HEK293 (cell line): Measurements from ENCODE around the gene DOCK9.

Experiments
- CTCF ChIA-PET: fragments of 350-600 bp; formaldehyde crosslinking; extraction: SDS; loops from one replicate; lab custom pipeline; 2021; ENCODE audit warnings: antibody characterized with exemption; lab: Yijun Ruan, JAX
- POLR2A ChIA-PET: fragments of 300-600 bp; formaldehyde crosslinking; extraction: SDS; loops from one replicate; lab custom pipeline; 2020; ENCODE audit warnings: antibody characterized with exemption, inconsistent platforms; lab: Yijun Ruan, JAX
- H3K27ac ChIP-seq: fragments of 200-500 bp; sonication (Bioruptor generic); 2 replicates; pipeline ENCODE4 v1.5.1; 2014; ENCODE audit warnings: low read depth, low read length, control low read depth, inconsistent platforms; ENCODE audit errors: extremely low read depth
- H3K36me3 ChIP-seq, 2 experiments: fragments of 200-500 bp in 1 of 2; sonication (Bioruptor generic) in 1 of 2; 1 replicate in 1 of 2; 2 replicates in 1 of 2; pipeline ENCODE4 v1.5.1; 2014 to 2017; ENCODE audit warnings: inconsistent platforms in 2 of 2, low read length in 2 of 2; ENCODE audit not compliant: control insufficient read depth in 2 of 2, insufficient read depth in 1 of 2
- H3K4me1 ChIP-seq: fragments of 200-500 bp; sonication (Bioruptor generic); 2 replicates; pipeline ENCODE4 v1.5.1; 2014; ENCODE audit warnings: mild to moderate bottlenecking, low read length, inconsistent platforms; ENCODE audit not compliant: control insufficient read depth, insufficient read depth
- H3K4me3 ChIP-seq: 2 replicates; pipeline ENCODE4 v1.5.1; 2011; ENCODE audit warnings: low read depth, mild to moderate bottlenecking, control low read depth, low read length, moderate library complexity
- H3K9me3 ChIP-seq: fragments of 200-500 bp; sonication (Bioruptor generic); 2 replicates; pipeline ENCODE4 v1.5.1; 2014; ENCODE audit warnings: low read depth, low read length, inconsistent platforms; ENCODE audit not compliant: control insufficient read depth, insufficient read depth
- GLIS1 ChIP-seq: fragments of 450-650 bp; formaldehyde crosslinking; IDR thresholded peaks from 2 replicates; pipeline ENCODE4 v1.5.1; 2016; ENCODE audit warnings: missing biosample characterization, missing genetic modification characterization
- KLF9 ChIP-seq: fragments of 450-650 bp; formaldehyde crosslinking; IDR thresholded peaks from 2 replicates; pipeline ENCODE4 v1.5.1; 2016; ENCODE audit warnings: missing biosample characterization, missing genetic modification characterization, low read depth
- MZF1 ChIP-seq: fragments of 450-650 bp; formaldehyde crosslinking; IDR thresholded peaks from 2 replicates; pipeline ENCODE4 v1.5.1; 2017; ENCODE audit warnings: missing biosample characterization, missing genetic modification characterization, borderline replicate concordance
- ZNF266 ChIP-seq: fragments of 450-650 bp; formaldehyde crosslinking; IDR thresholded peaks from 2 replicates; pipeline ENCODE4 v1.5.1; 2016; ENCODE audit warnings: missing biosample characterization, missing genetic modification characterization, low read depth
- ZNF335 ChIP-seq: fragments of 450-650 bp; formaldehyde crosslinking; conservative IDR thresholded peaks from 2 replicates; pipeline ENCODE4 v1.5.1; 2016; ENCODE audit warnings: missing biosample characterization, missing genetic modification characterization
- ZNF560 ChIP-seq: fragments of 450-650 bp; formaldehyde crosslinking; IDR thresholded peaks from 2 replicates; pipeline ENCODE4 v1.5.1; 2017; ENCODE audit warnings: missing biosample characterization, missing genetic modification characterization, borderline replicate concordance
- ZNF585B ChIP-seq: fragments of 450-650 bp; formaldehyde crosslinking; IDR thresholded peaks from 2 replicates; pipeline ENCODE4 v1.5.1; 2016; ENCODE audit warnings: missing biosample characterization, missing genetic modification characterization
- ZNF596 ChIP-seq: fragments of 450-650 bp; IDR thresholded peaks from 2 replicates; pipeline ENCODE4 v1.5.0; 2018; ENCODE audit warnings: missing biosample characterization, mild to moderate bottlenecking, missing genetic modification characterization, moderate library complexity
- ZNF660 ChIP-seq: fragments of 450-650 bp; IDR thresholded peaks from 2 replicates; pipeline ENCODE4 v1.5.1; 2018; ENCODE audit warnings: missing biosample characterization, mild to moderate bottlenecking, missing genetic modification characterization
- ZNF747 ChIP-seq: fragments of 450-650 bp; formaldehyde crosslinking; IDR thresholded peaks from 2 replicates; pipeline ENCODE4 v1.5.1; 2016; ENCODE audit warnings: missing biosample characterization, missing genetic modification characterization
- ZNF785 ChIP-seq: fragments of 450-650 bp; formaldehyde crosslinking; IDR thresholded peaks from 2 replicates; pipeline ENCODE4 v1.5.1; 2016; ENCODE audit warnings: missing biosample characterization, missing genetic modification characterization
- ZNF791 ChIP-seq: fragments of 450-650 bp; formaldehyde crosslinking; IDR thresholded peaks from 2 replicates; pipeline ENCODE4 v1.5.1; 2016; ENCODE audit warnings: missing biosample characterization, missing genetic modification characterization
- ZSCAN30 ChIP-seq: fragments of 450-650 bp; IDR thresholded peaks from 2 replicates; pipeline ENCODE4 v1.5.1; 2018; ENCODE audit warnings: missing biosample characterization, mild to moderate bottlenecking, missing genetic modification characterization, moderate library complexity
- ZXDB ChIP-seq: fragments of 450-650 bp; formaldehyde crosslinking; IDR thresholded peaks from 2 replicates; pipeline ENCODE4 v1.5.1; 2016; ENCODE audit warnings: missing biosample characterization, missing genetic modification characterization
- TF ChIP-seq, protein P1 (sequence below): fragments of 450-650 bp; formaldehyde crosslinking; IDR thresholded peaks from 2 replicates; pipeline ENCODE4 v1.5.1; 2016; ENCODE audit warnings: missing biosample characterization, missing genetic modification characterization
- TF ChIP-seq, protein P2 (sequence below): fragments of 450-650 bp; formaldehyde crosslinking; IDR thresholded peaks from 2 replicates; pipeline ENCODE4 v1.5.1; 2016; ENCODE audit warnings: missing biosample characterization, missing genetic modification characterization
- TF ChIP-seq, protein P3 (sequence below): fragments of 450-650 bp; formaldehyde crosslinking; IDR thresholded peaks from 2 replicates; pipeline ENCODE4; 2016; ENCODE audit warnings: missing biosample characterization, missing genetic modification characterization
- TF ChIP-seq, protein P4 (sequence below): fragments of 450-650 bp; formaldehyde crosslinking; IDR thresholded peaks from 2 replicates; pipeline ENCODE4 v1.5.1; 2017; ENCODE audit warnings: missing biosample characterization, missing genetic modification characterization
- TF ChIP-seq, protein P5 (sequence below): fragments of 450-650 bp; formaldehyde crosslinking; IDR thresholded peaks from 2 replicates; pipeline ENCODE4 v1.5.1; 2017; ENCODE audit warnings: missing biosample characterization, missing genetic modification characterization

The DOCK9 gene

DNA sequence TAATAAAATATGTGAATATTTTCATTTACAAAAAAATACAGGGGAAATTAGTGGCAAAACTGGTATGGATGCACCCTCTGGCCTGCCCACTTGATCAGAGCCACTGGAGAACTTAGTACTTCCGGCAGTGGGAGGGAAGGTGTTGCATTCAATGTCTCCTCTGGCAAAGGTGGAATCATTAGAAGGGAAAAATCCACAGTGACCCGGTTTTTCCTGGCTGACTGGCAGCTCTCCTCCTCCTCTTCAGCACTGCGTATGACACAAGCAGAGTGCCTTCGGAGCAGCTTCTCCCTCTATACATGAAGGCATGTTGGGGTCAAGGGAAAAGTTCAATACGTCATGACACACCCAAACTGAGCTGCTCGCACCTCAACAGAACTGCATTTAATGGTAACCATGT is 123.4 kb downstream of the DOCK9 start:
- Histone ChIP-seq H3K36me3 (peaks cover 0 to 6% of the 10 kb centered on the region in 2 experiments; a peak in 1 of 3 replicates), H3K4me1 (no peaks in the 10 kb centered on the region), H3K27ac (no peak overlapping the region), H3K4me3 (no peak overlapping the region)
- POLR2A ChIA-PET, result no interaction called here
- no peak for TF ChIP-seq ZNF585B (tag by site-specific recombination)
- no peak for TF ChIP-seq ZNF660
- no peak for TF ChIP-seq ZNF335 (tag by site-specific recombination)
- TF ChIP-seq, protein P1, sequence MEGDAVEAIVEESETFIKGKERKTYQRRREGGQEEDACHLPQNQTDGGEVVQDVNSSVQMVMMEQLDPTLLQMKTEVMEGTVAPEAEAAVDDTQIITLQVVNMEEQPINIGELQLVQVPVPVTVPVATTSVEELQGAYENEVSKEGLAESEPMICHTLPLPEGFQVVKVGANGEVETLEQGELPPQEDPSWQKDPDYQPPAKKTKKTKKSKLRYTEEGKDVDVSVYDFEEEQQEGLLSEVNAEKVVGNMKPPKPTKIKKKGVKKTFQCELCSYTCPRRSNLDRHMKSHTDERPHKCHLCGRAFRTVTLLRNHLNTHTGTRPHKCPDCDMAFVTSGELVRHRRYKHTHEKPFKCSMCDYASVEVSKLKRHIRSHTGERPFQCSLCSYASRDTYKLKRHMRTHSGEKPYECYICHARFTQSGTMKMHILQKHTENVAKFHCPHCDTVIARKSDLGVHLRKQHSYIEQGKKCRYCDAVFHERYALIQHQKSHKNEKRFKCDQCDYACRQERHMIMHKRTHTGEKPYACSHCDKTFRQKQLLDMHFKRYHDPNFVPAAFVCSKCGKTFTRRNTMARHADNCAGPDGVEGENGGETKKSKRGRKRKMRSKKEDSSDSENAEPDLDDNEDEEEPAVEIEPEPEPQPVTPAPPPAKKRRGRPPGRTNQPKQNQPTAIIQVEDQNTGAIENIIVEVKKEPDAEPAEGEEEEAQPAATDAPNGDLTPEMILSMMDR (tag by site-specific recombination), result no peak
- TF ChIP-seq ZNF596 (tag by site-specific recombination), result no peak
- TF ChIP-seq ZSCAN30, result no peak
- no peak for TF ChIP-seq ZXDB (tag by site-specific recombination)
- TF ChIP-seq, protein P2, sequence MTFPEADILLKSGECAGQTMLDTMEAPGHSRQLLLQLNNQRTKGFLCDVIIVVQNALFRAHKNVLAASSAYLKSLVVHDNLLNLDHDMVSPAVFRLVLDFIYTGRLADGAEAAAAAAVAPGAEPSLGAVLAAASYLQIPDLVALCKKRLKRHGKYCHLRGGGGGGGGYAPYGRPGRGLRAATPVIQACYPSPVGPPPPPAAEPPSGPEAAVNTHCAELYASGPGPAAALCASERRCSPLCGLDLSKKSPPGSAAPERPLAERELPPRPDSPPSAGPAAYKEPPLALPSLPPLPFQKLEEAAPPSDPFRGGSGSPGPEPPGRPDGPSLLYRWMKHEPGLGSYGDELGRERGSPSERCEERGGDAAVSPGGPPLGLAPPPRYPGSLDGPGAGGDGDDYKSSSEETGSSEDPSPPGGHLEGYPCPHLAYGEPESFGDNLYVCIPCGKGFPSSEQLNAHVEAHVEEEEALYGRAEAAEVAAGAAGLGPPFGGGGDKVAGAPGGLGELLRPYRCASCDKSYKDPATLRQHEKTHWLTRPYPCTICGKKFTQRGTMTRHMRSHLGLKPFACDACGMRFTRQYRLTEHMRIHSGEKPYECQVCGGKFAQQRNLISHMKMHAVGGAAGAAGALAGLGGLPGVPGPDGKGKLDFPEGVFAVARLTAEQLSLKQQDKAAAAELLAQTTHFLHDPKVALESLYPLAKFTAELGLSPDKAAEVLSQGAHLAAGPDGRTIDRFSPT, result no peak
- TF ChIP-seq ZNF791 (tag by site-specific recombination), result no peak
- TF ChIP-seq GLIS1 (tag by site-specific recombination), result no peak
- no peak for TF ChIP-seq ZNF747 (tag by site-specific recombination)
- TF ChIP-seq, protein P3, sequence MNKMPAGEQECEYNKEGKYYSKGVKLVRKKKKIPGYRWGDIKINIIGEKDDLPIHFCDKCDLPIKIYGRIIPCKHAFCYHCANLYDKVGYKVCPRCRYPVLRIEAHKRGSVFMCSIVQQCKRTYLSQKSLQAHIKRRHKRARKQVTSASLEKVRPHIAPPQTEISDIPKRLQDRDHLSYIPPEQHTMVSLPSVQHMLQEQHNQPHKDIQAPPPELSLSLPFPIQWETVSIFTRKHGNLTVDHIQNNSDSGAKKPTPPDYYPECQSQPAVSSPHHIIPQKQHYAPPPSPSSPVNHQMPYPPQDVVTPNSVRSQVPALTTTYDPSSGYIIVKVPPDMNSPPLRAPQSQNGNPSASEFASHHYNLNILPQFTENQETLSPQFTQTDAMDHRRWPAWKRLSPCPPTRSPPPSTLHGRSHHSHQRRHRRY (tag by site-specific recombination), result no peak
- no peak for TF ChIP-seq ZNF560 (tag by site-specific recombination)
- TF ChIP-seq ZNF266 (tag by site-specific recombination), result no peak
- TF ChIP-seq, protein P4, sequence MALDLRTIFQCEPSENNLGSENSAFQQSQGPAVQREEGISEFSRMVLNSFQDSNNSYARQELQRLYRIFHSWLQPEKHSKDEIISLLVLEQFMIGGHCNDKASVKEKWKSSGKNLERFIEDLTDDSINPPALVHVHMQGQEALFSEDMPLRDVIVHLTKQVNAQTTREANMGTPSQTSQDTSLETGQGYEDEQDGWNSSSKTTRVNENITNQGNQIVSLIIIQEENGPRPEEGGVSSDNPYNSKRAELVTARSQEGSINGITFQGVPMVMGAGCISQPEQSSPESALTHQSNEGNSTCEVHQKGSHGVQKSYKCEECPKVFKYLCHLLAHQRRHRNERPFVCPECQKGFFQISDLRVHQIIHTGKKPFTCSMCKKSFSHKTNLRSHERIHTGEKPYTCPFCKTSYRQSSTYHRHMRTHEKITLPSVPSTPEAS (tag by site-specific recombination), result no peak
- TF ChIP-seq ZNF785 (tag by site-specific recombination), result no peak
- TF ChIP-seq MZF1 (tag by site-specific recombination), result no peak
- TF ChIP-seq, protein P5, sequence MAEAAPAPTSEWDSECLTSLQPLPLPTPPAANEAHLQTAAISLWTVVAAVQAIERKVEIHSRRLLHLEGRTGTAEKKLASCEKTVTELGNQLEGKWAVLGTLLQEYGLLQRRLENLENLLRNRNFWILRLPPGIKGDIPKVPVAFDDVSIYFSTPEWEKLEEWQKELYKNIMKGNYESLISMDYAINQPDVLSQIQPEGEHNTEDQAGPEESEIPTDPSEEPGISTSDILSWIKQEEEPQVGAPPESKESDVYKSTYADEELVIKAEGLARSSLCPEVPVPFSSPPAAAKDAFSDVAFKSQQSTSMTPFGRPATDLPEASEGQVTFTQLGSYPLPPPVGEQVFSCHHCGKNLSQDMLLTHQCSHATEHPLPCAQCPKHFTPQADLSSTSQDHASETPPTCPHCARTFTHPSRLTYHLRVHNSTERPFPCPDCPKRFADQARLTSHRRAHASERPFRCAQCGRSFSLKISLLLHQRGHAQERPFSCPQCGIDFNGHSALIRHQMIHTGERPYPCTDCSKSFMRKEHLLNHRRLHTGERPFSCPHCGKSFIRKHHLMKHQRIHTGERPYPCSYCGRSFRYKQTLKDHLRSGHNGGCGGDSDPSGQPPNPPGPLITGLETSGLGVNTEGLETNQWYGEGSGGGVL (tag by site-specific recombination), result no peak
- TF ChIP-seq KLF9 (tag by site-specific recombination), result no peak
- TF ChIP-seq, all 188 proteins: peak for 0
- H3K9me3 ChIP-seq, result no peaks in the 10 kb centered on the region
- CTCF ChIA-PET, result interaction anchor here (1.5 kb wide), 1 partner anchor 11 kb away, joined by 3 read pairs; no protein-coding TSS in a partner anchor
